A673 (cell line): ENCODE measurements around the gene RPIA.

Experiments used
- EZH2 ChIP-seq: fragments of 200-600 bp; sonication (generic); IDR thresholded peaks from 2 replicates; pipeline ENCODE4 v1.6.1; 2017; ENCODE audit warnings: borderline replicate concordance, low read depth, mild to moderate bottlenecking, mixed read lengths, antibody characterized with exemption, low read length; ENCODE audit not compliant: poor library complexity, severe bottlenecking
- TF ChIP-seq, protein P1 (sequence below): fragments of 300-800, 200-600 bp; sonication (generic); conservative IDR thresholded peaks from 2 replicates; pipeline ENCODE4 v1.5.1; 2017; ENCODE audit warnings: low read depth, mild to moderate bottlenecking, antibody characterized with exemption, low read length, moderate library complexity, mixed read lengths

DNA sequence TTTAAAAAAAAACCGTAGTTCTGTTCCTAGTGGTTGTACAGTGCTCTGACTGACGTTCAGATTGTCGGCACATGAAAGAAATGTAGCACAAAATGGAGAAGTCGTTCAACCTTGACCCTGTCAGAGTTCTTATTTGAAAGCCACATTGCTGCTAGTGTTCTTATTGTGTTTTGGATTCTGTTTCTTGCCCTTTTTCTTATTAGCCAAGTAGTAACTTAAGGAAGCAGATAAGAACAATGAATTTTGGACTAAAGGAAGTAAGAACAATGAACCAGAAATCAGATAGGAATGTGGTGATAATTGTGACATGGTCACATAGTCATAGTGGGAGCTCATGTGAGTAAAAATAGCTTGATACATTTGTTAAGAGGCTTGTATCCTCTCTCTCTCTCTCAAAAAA lies 45.9 kb downstream of the RPIA start:
- TF ChIP-seq, protein P1, sequence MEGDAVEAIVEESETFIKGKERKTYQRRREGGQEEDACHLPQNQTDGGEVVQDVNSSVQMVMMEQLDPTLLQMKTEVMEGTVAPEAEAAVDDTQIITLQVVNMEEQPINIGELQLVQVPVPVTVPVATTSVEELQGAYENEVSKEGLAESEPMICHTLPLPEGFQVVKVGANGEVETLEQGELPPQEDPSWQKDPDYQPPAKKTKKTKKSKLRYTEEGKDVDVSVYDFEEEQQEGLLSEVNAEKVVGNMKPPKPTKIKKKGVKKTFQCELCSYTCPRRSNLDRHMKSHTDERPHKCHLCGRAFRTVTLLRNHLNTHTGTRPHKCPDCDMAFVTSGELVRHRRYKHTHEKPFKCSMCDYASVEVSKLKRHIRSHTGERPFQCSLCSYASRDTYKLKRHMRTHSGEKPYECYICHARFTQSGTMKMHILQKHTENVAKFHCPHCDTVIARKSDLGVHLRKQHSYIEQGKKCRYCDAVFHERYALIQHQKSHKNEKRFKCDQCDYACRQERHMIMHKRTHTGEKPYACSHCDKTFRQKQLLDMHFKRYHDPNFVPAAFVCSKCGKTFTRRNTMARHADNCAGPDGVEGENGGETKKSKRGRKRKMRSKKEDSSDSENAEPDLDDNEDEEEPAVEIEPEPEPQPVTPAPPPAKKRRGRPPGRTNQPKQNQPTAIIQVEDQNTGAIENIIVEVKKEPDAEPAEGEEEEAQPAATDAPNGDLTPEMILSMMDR, result no peak
- no peak for TF ChIP-seq EZH2
